NCI-H2081 (cell line): ENCODE results near the gene TTR.

Experiments used
- DNase-seq, 2 experiments: peaks; one replicate each; lab custom pipeline; 2025; lab: John Stamatoyannopoulos, UW

The TTR gene

DNA sequence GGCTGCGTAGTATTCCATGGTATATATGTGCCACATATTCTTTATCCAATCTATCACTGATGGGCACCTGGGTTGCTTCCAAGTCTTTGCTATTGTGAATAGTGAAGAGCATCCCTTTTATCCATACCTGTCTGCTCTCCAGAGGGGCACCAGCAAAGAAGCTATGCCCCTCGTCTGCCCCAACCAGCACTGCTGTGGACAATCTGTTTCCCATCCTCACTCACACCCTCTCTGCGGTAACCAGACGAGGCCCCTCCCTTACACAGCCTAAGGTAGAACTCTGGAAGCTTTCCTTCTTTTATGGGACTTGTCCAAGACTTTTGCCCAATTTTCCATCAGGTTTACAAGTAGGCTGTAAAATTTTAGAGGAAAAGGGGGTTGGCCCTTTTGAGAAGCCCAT is 24.9 kb downstream of the TTR start:
- no peak for DNase-seq

GRCh38 chr18:31617031-31617717 is 25.5 kb downstream of the TTR start:
- no peak for DNase-seq

DNA sequence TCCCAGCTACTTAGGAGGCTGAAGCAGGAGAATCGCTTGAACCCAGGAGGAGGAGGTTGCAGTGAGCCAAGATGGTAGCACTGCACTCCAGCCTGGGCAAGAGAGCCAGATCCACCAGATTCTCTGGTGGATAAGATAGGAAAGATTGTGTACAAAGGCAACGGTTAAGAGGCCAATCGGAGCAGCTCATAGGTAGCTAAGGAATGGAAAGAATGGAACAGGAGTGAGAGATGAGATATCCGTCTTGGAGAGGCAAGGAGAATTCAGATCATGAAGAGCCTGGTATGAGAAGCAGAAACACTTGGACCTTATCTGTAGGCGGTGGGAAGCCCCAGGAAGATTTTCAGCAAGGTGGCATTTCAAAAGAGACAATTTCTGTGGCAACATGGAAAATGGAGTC is 27.1 kb downstream of the TTR start:
- no peak for DNase-seq

GRCh38 chr18:31619291-31619690 is 27.6 kb downstream of the TTR start:
- DNase-seq: no peak

DNA sequence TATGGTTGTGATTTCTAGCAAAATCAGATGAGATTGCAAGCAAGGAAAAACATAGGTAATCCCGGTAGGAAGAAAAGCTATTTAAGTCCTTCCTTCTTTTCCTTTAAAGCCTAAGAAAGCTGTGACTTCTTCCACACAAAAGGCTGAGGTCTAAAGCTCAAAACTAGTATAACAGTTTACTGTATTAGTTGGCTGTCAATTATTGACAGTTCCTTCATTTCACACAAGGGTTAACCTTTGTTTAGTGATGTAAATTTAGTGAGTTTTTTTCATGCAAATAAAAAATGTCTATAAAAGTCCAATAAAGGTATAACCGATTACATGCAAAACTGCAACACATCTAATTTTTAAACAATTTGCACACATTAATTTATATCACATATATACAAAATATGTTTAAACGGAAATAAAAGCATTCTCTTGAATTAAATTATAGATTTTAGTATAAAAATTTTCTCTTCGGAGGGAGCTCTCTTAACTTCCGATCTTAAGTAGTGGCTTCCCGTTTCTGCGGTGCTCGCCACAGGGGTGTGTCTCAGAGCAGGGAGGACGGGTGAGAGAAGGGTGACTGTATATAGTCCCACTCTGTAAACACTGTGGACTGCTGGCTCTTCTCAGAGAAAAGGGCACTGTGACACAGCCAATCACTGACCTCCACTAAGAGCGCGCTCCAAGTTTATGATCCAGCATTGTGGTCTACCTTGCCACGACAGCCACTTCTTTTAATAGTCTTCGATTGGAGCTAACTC is 33.4 kb downstream of the TTR start:
- DNase-seq: no peak

- DNase-seq: no peak
These were observed 34.7 kb downstream of the TTR start for GRCh38 chr18:31626409-31626808.

DNA sequence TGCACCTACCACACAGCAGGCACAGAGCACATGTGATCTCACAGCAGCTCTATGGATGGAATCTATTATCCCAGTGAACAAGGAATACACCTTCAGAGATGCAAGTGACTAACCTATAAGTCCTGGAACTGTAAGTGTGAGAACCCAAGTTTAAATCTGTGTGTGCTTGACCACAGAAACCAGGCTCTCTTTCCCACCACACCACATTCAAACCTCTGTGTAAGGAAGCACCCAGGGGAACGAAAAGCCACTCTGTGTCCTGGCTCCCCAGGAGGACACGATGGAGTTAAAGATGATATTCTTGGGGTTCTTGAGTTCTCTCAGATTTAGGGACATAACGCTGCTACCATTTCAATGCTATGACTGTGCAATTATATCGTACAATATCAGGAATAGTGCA is 38.9 kb downstream of the TTR start:
- no peak for DNase-seq

GRCh38 chr18:31631526-31631925 is 39.8 kb downstream of the TTR start:
- no peak for DNase-seq

DNA sequence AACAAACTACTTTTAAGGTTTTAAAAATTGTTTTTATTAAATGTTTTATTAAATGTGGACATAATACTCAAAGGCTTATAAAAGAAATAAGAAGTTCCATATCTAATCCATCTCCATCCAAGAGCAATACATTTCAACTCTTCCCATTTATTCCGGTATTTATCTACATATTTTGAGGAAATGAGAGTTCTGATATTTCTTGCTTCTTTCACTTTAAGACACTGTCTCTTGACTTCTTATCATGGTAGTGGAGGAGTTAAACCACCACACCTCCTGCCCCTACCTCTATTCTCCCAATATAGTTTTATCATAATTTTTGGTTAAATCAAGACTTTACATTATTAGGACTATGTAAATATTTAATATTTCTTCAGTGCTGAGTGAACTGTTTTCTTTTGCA is 40.7 kb downstream of the TTR start:
- no peak for DNase-seq

DNA sequence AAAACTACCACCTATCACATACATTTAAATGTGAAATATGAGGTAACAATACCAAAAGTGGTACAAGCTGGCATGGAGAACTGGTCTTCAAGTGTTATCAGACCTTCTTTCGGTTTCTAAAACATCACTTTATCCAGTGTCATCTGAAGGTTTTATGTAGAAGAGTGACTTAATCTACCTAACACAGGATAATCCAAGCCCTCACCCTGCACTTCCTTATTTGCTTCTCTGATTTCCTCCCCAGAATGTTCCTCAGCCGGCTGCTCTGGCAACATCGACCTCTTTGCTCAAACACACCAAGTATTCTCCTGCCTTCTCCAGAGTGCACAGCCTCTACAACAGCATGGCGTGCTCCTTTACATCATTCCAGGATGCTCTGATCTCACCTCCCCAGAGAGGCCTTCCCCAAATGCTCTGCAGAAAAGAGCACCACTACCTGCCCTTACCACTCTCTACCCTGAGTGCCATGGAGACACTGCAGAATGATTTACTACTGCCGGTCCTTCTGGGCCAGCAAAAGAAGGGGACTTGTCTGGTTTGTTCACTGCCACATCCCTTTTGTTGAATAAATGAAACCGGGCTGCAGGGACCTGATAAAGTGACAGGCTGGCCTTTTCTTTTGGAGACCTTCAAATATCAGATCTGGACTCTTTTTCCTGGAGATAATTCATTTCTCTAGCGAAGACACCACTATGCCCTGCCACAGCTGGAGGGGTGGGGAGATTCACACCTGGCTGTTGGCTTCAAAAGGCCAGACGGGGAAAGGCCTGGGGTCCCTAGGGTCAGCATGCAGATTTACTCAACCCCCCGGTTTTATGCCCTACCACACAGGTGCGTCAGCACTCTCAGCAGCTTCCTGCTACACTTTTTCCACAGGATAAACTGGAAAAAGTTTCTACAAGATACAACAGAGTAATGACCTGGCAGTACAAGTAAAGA is 42.0 kb downstream of the TTR start:
- DNase-seq: no peak

DNA sequence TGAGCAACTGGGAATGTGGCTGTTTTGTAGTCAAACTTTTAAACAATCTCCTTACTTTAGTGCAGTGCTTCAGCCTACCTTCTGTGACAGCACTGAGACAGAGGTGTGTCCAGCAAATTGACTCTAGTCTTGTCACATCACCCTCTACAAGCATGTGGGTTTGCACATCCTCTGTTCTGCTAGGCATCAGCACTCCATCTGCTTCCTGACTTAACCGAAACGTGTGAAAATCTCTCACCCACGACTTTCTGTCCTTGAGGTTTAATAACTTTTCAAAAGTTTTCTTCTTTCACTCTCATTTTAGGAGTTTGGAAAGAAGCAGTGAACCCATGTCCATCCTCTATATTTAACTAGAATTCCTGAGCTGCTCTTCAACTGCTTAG is 42.6 kb downstream of the TTR start:
- no peak for DNase-seq

GRCh38 chr18:31636387-31636786 is 44.7 kb downstream of the TTR start:
- DNase-seq: no peak

- DNase-seq: no peak
These were observed 45.8 kb downstream of the TTR start for GRCh38 chr18:31637445-31637844.

- no peak for DNase-seq
These were observed 51.3 kb downstream of the TTR start for GRCh38 chr18:31643003-31643402.

GRCh38 chr18:31645411-31645810 is 53.7 kb downstream of the TTR start:
- no peak for DNase-seq

DNA sequence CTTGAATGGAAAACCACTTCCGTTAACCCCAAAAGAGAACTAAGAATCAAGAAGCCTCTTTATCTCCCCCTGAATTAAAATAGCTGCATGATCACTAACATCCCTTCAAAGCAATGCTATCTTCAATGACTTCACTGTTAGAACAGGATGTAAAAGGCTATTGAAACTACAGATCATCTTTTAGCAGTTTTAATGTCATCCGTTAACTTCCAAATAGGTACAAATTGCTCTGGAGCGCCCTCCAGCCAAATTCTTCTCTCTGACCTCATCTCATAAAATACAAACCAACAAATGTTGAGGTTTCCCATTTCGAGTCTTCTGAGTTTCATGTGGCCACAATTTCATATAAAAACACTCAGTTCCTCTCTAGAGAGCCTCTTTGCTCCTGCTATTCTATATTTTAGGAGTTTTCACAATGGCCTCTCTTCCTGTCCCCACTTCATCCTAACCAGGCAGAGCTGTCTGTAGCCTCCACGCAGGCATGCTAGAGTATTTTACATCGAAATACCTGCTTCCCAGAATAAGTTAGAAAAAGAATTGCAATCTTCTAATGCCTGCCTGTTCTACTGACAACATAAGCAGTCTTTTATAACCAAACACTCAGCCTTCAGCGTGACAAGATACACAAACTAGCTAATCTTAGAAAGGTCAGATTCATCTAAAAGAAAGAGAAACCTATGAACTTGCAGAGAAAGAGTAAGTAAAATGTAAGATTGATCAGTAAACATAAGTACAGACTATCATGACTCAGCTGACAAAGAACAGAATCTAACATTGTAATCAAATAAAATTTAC is 54.9 kb downstream of the TTR start:
- no peak for DNase-seq

DNA sequence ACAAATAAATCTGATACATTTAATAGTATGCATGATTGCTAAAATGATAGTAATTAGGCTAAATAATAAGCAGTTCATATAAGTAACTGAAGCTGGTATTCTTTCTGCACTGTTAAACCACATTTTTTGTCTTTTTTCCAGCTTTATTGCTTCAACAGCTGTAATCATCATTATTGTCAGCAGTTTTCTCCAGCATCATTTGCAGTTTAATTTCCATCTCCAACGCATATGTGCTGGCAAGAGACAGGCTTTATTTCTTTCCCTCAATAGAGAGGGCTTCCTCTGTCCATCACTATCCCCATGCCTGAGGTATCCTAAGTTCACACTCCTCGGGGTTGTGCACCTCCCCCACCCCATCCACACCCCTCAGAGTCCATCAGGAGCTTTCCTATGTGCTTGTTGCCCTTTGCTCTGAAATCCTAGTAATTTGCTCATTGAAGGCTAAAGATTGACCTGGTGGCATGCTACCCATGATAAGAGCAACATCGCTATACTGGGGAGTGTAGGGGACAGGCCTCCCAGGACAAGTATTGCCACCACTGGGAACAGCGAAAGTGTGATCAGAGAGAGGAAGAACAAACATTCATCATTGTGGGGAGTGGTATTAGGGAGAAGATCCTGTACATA is 55.6 kb downstream of the TTR start:
- DNase-seq: peak in 1 of 2 experiments; percentile 54
